ENCODE measurements around the gene BUD23.
"Not testable (repeated sequence)": the region's sequence is repeated elsewhere in the genome, so short reads cannot be mapped to it uniquely, and the experiment has no call there.

Gene BUD23

GRCh38 chr7:73668103-73668885 is 15.1 kb upstream of the BUD23 start:
- DNase-seq (ENCODE audit: low read depth in 2 of 3, low spot score in 2 of 3): no peak

GRCh38 chr7:73668886-73669230 is 14.5 kb upstream of the BUD23 start:
- DNase-seq (ENCODE audit: low read depth in 2 of 3, low spot score in 2 of 3): no peak

DNA sequence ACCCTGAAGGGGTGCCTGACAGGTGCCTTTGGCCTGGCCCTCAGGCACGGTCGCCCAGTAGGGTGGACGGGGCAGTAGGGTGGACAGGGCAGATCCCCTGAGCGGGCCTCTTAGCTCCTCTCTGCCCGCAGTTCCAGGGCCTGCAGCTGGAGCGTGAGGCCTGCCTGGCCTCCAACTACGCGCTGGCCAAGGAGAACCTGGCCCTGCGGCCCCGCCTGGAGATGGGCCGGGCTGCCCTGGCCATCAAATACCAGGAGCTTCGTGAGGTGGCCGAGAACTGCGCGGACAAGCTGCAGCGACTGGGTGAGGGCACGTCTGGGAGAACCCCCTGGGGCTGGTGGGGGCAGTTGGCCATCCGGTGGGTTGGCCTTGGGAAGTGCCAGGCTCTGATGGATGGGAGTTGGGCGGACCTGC is 14.1 kb upstream of the BUD23 start:
- DNase-seq (ENCODE audit: low read depth in 2 of 3, low spot score in 2 of 3): no peak

DNA sequence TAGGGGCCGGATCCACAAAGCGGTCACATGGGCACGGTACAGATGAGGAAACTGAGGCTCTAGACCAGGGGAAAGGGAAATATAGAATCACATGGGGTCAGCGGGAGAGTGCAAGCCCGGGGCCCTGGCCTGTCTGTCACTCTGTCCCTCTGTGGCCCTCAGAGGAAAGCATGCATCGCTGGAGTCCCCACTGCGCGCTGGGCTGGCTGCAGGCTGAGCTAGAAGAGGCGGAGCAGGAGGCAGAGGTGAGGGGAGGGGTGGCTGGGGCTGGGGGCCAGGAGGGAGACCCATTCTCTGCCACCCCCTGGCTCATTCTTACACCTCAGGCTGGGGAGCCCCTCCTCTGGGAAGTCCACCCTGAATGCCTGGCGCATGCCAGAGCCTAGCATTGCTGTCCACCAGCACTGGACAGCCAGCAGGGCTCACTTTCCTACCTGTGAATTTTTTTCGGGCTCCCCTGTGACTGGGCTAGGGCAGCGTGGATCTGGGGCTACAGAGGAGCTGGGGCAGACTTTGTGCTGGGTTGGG is 13.5 kb upstream of the BUD23 start:
- DNase-seq (ENCODE audit: low read depth in 2 of 3, low spot score in 2 of 3): no peak

DNA sequence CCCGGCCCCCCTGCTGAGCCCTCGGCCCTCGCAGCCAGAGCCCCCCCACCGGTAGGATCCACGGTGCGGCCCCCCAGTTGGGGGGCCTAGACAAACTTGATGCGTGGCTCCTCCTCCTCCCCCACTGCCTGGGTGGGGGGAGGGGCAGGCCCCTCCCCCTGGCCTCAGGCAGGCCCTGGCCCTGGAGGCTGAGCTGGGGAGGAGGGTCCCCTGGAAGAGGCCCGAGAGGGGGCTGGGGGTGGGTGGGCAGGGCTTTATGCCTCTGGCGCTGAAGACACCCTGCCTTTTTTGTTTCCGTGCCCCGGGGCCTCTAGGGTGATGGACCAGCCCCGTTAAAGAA is 12.1 kb upstream of the BUD23 start:
- DNase-seq (ENCODE audit: low read depth in 2 of 3, low spot score in 2 of 3): no peak

DNA sequence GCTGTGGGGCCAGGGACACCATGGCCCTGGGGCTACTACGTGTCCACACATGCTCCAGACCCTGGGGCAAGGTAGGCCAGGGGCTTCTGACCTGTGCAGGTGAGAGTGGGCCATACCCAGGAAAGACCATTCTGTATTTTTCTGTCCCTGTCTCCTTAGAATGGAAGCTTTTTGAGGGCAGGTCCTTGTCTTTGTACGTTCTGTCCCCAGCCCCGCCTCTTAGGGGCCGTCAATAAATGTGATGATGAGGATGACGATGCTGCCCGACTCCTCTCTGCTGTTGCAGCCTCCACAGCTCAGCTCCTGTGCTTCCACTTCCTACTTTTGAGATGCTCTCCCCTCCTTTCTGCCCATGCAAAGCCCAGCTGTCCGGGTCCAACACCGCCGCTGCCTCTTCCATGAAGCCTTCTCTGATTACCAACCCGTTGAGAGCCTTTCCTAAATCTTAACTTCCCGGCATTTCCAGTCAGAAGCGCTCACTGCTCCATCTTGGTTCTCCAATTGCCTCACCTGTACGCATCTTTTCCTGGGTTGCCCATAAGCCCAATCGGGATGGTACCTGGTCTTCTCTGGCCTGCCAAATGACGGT is 11.4 kb upstream of the BUD23 start:
- DNase-seq (ENCODE audit: low read depth in 2 of 3, low spot score in 2 of 3): no peak

GRCh38 chr7:73674468-73675124 is 8.8 kb upstream of the BUD23 start:
- DNase-seq (ENCODE audit: low read depth in 2 of 3, low spot score in 2 of 3): no peak

DNA sequence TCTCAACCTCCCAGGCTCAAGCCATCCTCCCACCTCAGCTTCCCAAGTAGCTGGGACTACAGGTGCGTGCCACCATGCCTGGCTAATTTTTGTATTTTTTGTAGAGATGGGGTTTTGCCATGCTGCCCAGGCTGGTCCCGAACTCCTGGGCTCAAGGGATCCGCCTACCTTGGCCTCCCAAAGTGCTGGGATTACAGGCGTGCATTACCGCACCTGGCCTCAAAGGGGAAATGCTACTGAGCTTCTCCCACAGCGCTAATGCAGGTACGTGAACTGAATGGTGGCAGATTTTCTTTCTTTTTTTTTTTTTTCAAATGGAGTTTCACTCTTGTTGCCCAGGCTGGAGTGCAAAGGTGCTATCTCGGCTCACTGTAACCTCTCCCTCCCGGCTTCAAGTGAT is 7.3 kb upstream of the BUD23 start:
- DNase-seq (ENCODE audit: low read depth in 2 of 3, low spot score in 2 of 3): not testable (repeated sequence)

GRCh38 chr7:73678862-73679261 is 4.5 kb upstream of the BUD23 start:
- DNase-seq (ENCODE audit: low read depth in 2 of 3, low spot score in 2 of 3): no peak

- no peak for DNase-seq (ENCODE audit: low read depth in 2 of 3, low spot score in 2 of 3)
These were observed 3.7 kb upstream of the BUD23 start for GRCh38 chr7:73679709-73680108.

GRCh38 chr7:73680501-73680900 is 2.9 kb upstream of the BUD23 start:
- DNase-seq (ENCODE audit: low read depth in 2 of 3, low spot score in 2 of 3): no peak

DNA sequence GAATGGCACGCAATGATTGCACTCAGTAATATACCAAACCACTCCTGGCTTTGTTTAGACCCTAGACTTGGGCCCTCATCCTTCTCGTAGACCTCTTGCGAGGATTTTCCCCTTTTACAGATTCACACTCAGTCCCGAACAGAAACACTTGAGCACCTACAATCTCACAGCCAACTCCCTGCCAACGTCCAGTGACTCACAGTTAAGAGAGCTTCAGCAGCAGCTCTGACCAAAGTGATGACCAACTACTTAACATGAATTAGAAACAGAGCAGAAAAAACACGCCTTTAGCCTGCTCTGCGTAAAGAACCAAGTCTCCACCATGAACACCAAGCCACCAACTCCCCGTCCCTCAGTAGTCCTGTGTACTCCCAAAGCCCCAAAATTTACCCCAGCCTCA is 2.4 kb upstream of the BUD23 start:
- no peak for DNase-seq (ENCODE audit: low read depth in 2 of 3, low spot score in 2 of 3)

GRCh38 chr7:73682745-73683055 is 697 bp upstream of the BUD23 start:
- DNase-seq (ENCODE audit: low read depth in 2 of 3, low spot score in 2 of 3): no peak

DNA sequence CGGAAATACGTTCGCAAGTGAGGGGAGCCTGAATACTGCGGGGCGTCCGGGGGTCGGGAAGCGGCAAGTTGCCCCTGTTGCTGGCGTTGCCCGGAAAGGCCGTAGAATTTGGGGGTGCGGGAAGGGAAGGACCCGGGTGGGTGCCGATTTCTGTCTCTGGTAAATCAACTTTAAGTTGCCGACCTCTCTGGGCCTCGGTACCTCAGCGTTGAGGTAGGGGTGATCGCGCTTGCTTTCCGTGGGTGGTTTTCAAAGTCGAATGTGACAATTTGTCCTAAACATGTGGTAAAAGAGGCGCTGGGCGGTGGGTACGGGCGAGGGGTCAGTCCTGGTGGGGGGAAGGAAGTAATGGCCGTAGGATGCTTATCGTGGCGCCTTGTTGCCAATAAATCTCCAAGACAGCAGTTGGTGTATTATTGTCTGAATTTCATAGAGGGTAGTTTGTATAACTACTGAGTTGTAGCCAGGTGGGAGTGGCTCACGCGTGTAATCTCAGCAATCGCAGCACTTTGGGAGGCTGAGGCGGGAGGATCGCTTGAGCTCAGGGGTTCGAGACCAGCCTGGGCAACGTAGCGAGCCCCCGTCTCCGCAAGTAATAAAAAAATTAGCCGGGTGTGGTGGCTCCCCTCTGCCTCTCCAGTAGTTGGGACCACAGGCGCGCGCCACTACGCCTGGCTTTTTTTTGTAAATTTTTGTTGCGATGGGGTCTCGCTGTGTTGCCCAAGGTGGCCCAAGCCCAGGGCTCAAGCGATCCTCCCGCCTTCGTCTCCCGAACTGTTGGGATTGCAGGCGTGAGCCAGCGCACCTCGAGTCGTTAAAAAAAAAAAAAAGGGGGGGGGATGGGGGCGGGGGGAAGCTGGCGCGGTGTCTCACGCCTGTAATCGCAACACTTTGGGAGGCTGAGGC is 644 bp downstream of the BUD23 start:
- DNase-seq (ENCODE audit: low read depth in 2 of 3, low spot score in 2 of 3): no peak

DNA sequence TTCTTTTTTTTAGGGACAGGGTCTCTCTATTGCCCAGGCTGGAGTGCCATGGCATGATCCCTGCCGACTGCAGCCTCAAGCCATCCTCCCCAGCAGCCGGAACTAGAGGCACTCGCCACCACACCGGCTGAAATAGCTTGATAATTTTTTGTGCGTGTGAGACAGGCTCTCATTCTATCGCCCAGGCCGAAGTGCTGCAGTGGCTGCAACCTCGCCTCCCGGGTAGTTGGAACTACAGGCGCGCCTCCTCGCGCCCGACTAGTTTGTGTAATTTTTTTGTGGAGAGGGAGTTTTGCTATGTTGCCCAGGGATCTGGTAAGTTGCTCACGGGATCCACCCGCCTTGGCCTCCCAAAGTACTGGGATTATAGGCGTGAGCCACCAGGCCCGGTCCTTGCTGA is 1.9 kb downstream of the BUD23 start:
- no peak for DNase-seq (ENCODE audit: low read depth in 2 of 3, low spot score in 2 of 3)

- DNase-seq (ENCODE audit: low read depth in 2 of 3, low spot score in 2 of 3): no peak
These were observed 4.9 kb downstream of the BUD23 start for GRCh38 chr7:73688288-73688687.

DNA sequence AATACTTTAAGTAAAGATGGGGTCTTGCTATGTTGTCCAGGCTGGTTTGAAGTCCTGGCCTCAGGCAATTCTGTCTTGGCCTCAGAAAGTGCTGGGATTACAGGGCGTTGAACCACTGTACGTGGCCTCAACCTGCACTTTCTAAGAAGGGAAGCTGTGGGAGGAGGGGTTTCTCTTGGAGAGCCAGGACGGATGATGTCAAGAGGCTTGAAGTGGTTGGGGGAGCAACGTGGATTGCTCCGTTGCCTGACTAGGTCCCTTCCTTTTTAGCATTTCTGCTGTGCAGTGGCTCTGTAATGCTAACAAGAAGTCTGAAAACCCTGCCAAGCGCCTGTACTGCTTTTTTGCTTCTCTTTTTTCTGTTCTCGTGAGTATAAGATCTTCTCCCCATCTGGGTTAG is 7.2 kb downstream of the BUD23 start:
- DNase-seq (ENCODE audit: low read depth in 2 of 3, low spot score in 2 of 3): no peak

GRCh38 chr7:73696372-73696771 is 13.0 kb downstream of the BUD23 start:
- DNase-seq (ENCODE audit: low read depth in 2 of 3, low spot score in 2 of 3): no peak

GRCh38 chr7:73698410-73698809 is 15.0 kb downstream of the BUD23 start:
- no peak for DNase-seq (ENCODE audit: low read depth in 2 of 3, low spot score in 2 of 3)

- DNase-seq (ENCODE audit: low read depth in 2 of 3, low spot score in 2 of 3): no peak
These were observed 16.1 kb downstream of the BUD23 start for GRCh38 chr7:73699370-73700068.

GRCh38 chr7:73700069-73700423 is 16.6 kb downstream of the BUD23 start:
- DNase-seq (ENCODE audit: low read depth in 2 of 3, low spot score in 2 of 3): no peak
